ENCODE data around the gene COL9A3.

The COL9A3 gene

GRCh38 chr20:62832212-62832922 is 15.5 kb downstream of the COL9A3 start:
- Histone ChIP-seq H3K4me3 (replicated peaks; ENCODE audit: insufficient read depth, low read length) (peak overlapping the region; percentile 37), H3K27me3 (ENCODE audit: insufficient read depth, poor library complexity, severe bottlenecking) (no peaks in the 10 kb centered on the region), H3K27ac (replicated peaks) (peak overlapping the region; percentile 71)
- no peak for TF ChIP-seq REST (IDR thresholded peaks at IDR 0.05; ENCODE audit: insufficient replicate concordance, low read depth)
- peak; percentile 81 for TF ChIP-seq SPI1 (IDR thresholded peaks at IDR 0.05; ENCODE audit: borderline replicate concordance, low read depth)
- no peak for TF ChIP-seq CTCF (IDR thresholded peaks at IDR 0.05; ENCODE audit: insufficient read depth, low read length)
- no peak for TF ChIP-seq GABPA (IDR thresholded peaks at IDR 0.05; ENCODE audit: low read depth)
- TF ChIP-seq POLR2AphosphoS5 (IDR thresholded peaks at IDR 0.05; ENCODE audit: low read depth) = peak; percentile 18; the same call in 1 of the 2 replicates
- peak; percentile 84 to 98 for DNase-seq (ENCODE audit: low read depth in 1 of 2, low spot score in 1 of 2)

- TF ChIP-seq REST (IDR thresholded peaks at IDR 0.05; ENCODE audit: insufficient replicate concordance, low read depth) = no peak
- TF ChIP-seq SPI1 (IDR thresholded peaks at IDR 0.05; ENCODE audit: borderline replicate concordance, low read depth) = peak; percentile 7; the same call in 1 of the 2 replicates
- H3K27ac ChIP-seq (replicated peaks) = peak overlapping the region; percentile 71
- DNase-seq (ENCODE audit: low read depth in 1 of 2, low spot score in 1 of 2) = peak in 1 of 2 experiments; percentile 57
- H3K4me3 ChIP-seq (replicated peaks; ENCODE audit: insufficient read depth, low read length) = peak overlapping the region; percentile 37
- no peaks in the 10 kb centered on the region for H3K27me3 ChIP-seq (ENCODE audit: insufficient read depth, poor library complexity, severe bottlenecking)
Measured at GRCh38 chr20:62832951-62833391, 16.1 kb downstream of the COL9A3 start.

GRCh38 chr20:62834967-62835730 is 18.3 kb downstream of the COL9A3 start:
- Histone ChIP-seq H3K4me3 (replicated peaks; ENCODE audit: insufficient read depth, low read length) (no peak overlapping the region), H3K27ac (replicated peaks) (no peak overlapping the region)
- no peak for DNase-seq (ENCODE audit: low read depth in 1 of 2, low spot score in 1 of 2)

More at GRCh38 chr20:62834967-62835730, 18.3 kb downstream of the COL9A3 start:
- TF ChIP-seq SPI1 (IDR thresholded peaks at IDR 0.05; ENCODE audit: borderline replicate concordance, low read depth) (no peak), CTCF (IDR thresholded peaks at IDR 0.05; ENCODE audit: insufficient read depth, low read length) (no peak), GABPA (IDR thresholded peaks at IDR 0.05; ENCODE audit: low read depth) (no peak), REST (IDR thresholded peaks at IDR 0.05; ENCODE audit: insufficient replicate concordance, low read depth) (no peak), POLR2AphosphoS5 (IDR thresholded peaks at IDR 0.05; ENCODE audit: low read depth) (no peak)
- H3K27me3 ChIP-seq (ENCODE audit: insufficient read depth, poor library complexity, severe bottlenecking) = no peaks in the 10 kb centered on the region

Measured in HL-60 (cell line).